Femur (tissue), 1 donor: Measurements from ENCODE around the gene CT47A7.
"Not testable (repeated sequence)": the region's sequence is repeated elsewhere in the genome, so short reads cannot be mapped to it uniquely, and the experiment has no call there.

Experiments used
- DNase-seq: peaks from one replicate; pipeline ENCODE4 v3.0.0-alpha.2; 2017

The CT47A7 gene

DNA sequence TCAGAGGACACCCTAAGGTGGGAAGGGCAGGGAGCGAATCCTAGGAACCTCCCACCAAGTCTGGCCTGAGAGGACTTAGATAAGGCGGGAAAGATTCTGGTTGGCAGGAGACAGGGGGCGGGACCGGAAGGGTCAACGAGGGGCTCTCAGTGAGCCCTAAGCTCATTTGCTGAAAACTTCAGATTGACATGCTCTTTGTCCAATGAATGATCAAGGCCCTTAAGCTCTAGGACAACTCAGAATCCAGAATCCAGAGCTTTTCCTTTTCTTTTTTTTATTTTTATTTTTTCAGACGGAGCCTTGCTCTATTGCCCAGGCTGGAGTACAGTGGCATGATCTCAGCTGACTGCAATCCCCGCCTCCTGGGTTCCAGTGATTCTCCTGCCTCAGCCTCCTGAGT is at the start of gene CT47A7:
Gene CT47A7 (minus strand): TSS at position 101 of the 400 bp plus-strand sequence. CDS start 255 bp downstream, outside the sequence.
- not testable (repeated sequence) for DNase-seq

DNA sequence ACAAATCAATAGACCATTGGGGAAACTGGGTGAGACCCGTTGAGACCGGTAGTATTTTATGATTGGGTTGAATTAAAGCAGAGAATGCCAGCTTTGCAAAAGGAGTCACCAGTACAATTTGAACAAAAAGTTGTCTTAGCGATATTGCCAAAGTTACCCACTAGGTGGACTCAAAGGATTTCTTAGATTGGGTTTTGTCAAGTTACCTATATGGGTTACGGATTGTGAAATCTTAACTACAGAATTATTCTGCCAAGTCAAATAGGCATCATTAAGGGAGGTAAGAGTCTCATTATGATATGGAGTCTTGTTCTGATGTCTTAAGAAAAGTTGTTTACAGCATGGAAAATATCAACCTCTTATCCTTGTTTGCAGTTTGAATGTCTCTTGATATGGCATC is 44.2 kb upstream of the CT47A7 start:
- no peak for DNase-seq

- DNase-seq = no peak
These were observed 43.0 kb upstream of the CT47A7 start for GRCh38 chrX:120999413-120999812.

DNA sequence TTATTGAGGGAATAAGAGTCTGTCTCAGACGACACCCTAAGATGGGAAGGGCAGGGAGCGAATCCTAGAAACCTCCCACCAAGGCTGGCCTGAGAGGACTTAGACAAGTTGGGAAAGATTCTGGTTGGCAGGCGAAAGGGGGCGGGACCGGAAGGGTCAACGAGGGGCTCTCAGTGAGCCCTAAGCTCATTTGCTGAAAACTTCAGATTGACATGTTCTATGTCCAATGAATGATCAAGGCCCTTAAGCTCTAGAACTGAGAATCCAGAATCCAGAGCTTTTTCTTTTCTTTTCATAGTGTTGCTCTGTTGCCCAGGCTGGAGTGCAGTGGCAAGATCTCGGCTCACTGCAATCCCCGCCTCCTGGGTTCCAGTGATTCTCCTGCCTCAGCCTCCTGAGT is 29.3 kb upstream of the CT47A7 start, which contains the start of gene CT47A1:
Gene CT47A1 (minus strand): TSS at position 101 of the 400 bp plus-strand sequence. CDS start 231 bp downstream, outside the sequence.
- not testable (repeated sequence) for DNase-seq
